HEK293 (cell line): ENCODE data around the gene DNHD1.

Experiments used
- CTCF ChIA-PET: fragments of 350-600 bp; formaldehyde crosslinking; extraction: SDS; loops from one replicate; lab custom pipeline; 2021; ENCODE audit warnings: antibody characterized with exemption; lab: Yijun Ruan, JAX
- POLR2A ChIA-PET: fragments of 300-600 bp; formaldehyde crosslinking; extraction: SDS; loops from one replicate; lab custom pipeline; 2020; ENCODE audit warnings: antibody characterized with exemption, inconsistent platforms; lab: Yijun Ruan, JAX
- H3K27ac ChIP-seq: fragments of 200-500 bp; sonication (Bioruptor generic); 2 replicates; pipeline ENCODE4 v1.5.1; 2014; ENCODE audit warnings: low read depth, low read length, control low read depth, inconsistent platforms; ENCODE audit errors: extremely low read depth
- H3K36me3 ChIP-seq, 2 experiments: fragments of 200-500 bp in 1 of 2; sonication (Bioruptor generic) in 1 of 2; 1 replicate in 1 of 2; 2 replicates in 1 of 2; pipeline ENCODE4 v1.5.1; 2014 to 2017; ENCODE audit warnings: inconsistent platforms in 2 of 2, low read length in 2 of 2; ENCODE audit not compliant: control insufficient read depth in 2 of 2, insufficient read depth in 1 of 2
- H3K4me1 ChIP-seq: fragments of 200-500 bp; sonication (Bioruptor generic); 2 replicates; pipeline ENCODE4 v1.5.1; 2014; ENCODE audit warnings: mild to moderate bottlenecking, low read length, inconsistent platforms; ENCODE audit not compliant: control insufficient read depth, insufficient read depth
- H3K4me3 ChIP-seq: 2 replicates; pipeline ENCODE4 v1.5.1; 2011; ENCODE audit warnings: low read depth, mild to moderate bottlenecking, control low read depth, low read length, moderate library complexity
- H3K9me3 ChIP-seq: fragments of 200-500 bp; sonication (Bioruptor generic); 2 replicates; pipeline ENCODE4 v1.5.1; 2014; ENCODE audit warnings: low read depth, low read length, inconsistent platforms; ENCODE audit not compliant: control insufficient read depth, insufficient read depth
- BCL11A ChIP-seq: fragments of 450-650 bp; formaldehyde crosslinking; IDR thresholded peaks from 2 replicates; pipeline ENCODE4 v1.5.1; 2016; ENCODE audit warnings: low read depth, missing biosample characterization, missing genetic modification characterization
- GLI4 ChIP-seq: fragments of 450-650 bp; formaldehyde crosslinking; IDR thresholded peaks from 2 replicates; pipeline ENCODE4 v1.5.1; 2016; ENCODE audit warnings: missing biosample characterization, missing genetic modification characterization
- GLIS1 ChIP-seq: fragments of 450-650 bp; formaldehyde crosslinking; IDR thresholded peaks from 2 replicates; pipeline ENCODE4 v1.5.1; 2016; ENCODE audit warnings: missing biosample characterization, missing genetic modification characterization
- GLIS2 ChIP-seq: fragments of 450-650 bp; formaldehyde crosslinking; IDR thresholded peaks from 2 replicates; pipeline ENCODE4 v1.5.1; 2016; ENCODE audit warnings: missing biosample characterization, missing genetic modification characterization
- KLF1 ChIP-seq: fragments of 450-650 bp; formaldehyde crosslinking; IDR thresholded peaks from 2 replicates; pipeline ENCODE4 v1.5.1; 2016; ENCODE audit warnings: missing biosample characterization, missing genetic modification characterization
- KLF8 ChIP-seq: fragments of 450-650 bp; formaldehyde crosslinking; IDR thresholded peaks from 2 replicates; pipeline ENCODE4 v1.5.1; 2016; ENCODE audit warnings: missing biosample characterization, missing genetic modification characterization
- PATZ1 ChIP-seq: fragments of 450-650 bp; formaldehyde crosslinking; IDR thresholded peaks from 2 replicates; pipeline ENCODE4 v1.5.1; 2016; ENCODE audit warnings: missing biosample characterization, missing genetic modification characterization
- PRDM1 ChIP-seq: fragments of 450-650 bp; formaldehyde crosslinking; IDR thresholded peaks from 2 replicates; pipeline ENCODE4; 2016; ENCODE audit warnings: missing biosample characterization, missing genetic modification characterization
- PRDM10 ChIP-seq: fragments of 450-650 bp; formaldehyde crosslinking; IDR thresholded peaks from 2 replicates; pipeline ENCODE4 v1.5.1; 2016; ENCODE audit warnings: missing biosample characterization, missing genetic modification characterization
- SP2 ChIP-seq: fragments of 450-650 bp; formaldehyde crosslinking; IDR thresholded peaks from 2 replicates; pipeline ENCODE4 v1.5.1; 2016; ENCODE audit warnings: missing biosample characterization, missing genetic modification characterization
- SP7 ChIP-seq: fragments of 450-650 bp; formaldehyde crosslinking; IDR thresholded peaks from 2 replicates; pipeline ENCODE4 v1.5.1; 2016; ENCODE audit warnings: missing biosample characterization, missing genetic modification characterization
- TRIM28 ChIP-seq: IDR thresholded peaks from 2 replicates; pipeline ENCODE4 v1.6.1; 2011; ENCODE audit warnings: low read length, control low read depth, borderline replicate concordance
- ZBTB1 ChIP-seq: fragments of 450-650 bp; formaldehyde crosslinking; IDR thresholded peaks from 2 replicates; pipeline ENCODE4 v1.5.1; 2016; ENCODE audit warnings: missing biosample characterization, missing genetic modification characterization
- ZBTB17 ChIP-seq: fragments of 450-650 bp; formaldehyde crosslinking; IDR thresholded peaks from 2 replicates; pipeline ENCODE4 v1.5.1; 2016; ENCODE audit warnings: missing biosample characterization, missing genetic modification characterization
- ZBTB48 ChIP-seq: fragments of 450-650 bp; formaldehyde crosslinking; IDR thresholded peaks from 2 replicates; pipeline ENCODE4 v1.5.1; 2016; ENCODE audit warnings: missing biosample characterization, missing genetic modification characterization
- ZBTB49 ChIP-seq: fragments of 450-650 bp; formaldehyde crosslinking; IDR thresholded peaks from 2 replicates; pipeline ENCODE4 v1.5.1; 2016; ENCODE audit warnings: missing biosample characterization, missing genetic modification characterization, low read depth
- ZNF133 ChIP-seq: fragments of 450-650 bp; formaldehyde crosslinking; IDR thresholded peaks from 2 replicates; pipeline ENCODE4 v1.5.1; 2016; ENCODE audit warnings: missing biosample characterization, missing genetic modification characterization
- ZNF175 ChIP-seq: fragments of 450-650 bp; formaldehyde crosslinking; IDR thresholded peaks from 2 replicates; pipeline ENCODE4 v1.5.1; 2016; ENCODE audit warnings: missing biosample characterization, missing genetic modification characterization
- ZNF24 ChIP-seq: fragments of 450-650 bp; formaldehyde crosslinking; IDR thresholded peaks from 2 replicates; pipeline ENCODE4 v1.5.1; 2016; ENCODE audit warnings: missing biosample characterization, missing genetic modification characterization
- ZNF404 ChIP-seq: fragments of 450-650 bp; formaldehyde crosslinking; IDR thresholded peaks from 2 replicates; pipeline ENCODE4 v1.5.1; 2017; ENCODE audit warnings: missing biosample characterization, missing genetic modification characterization
- ZNF48 ChIP-seq: fragments of 450-650 bp; formaldehyde crosslinking; IDR thresholded peaks from 2 replicates; pipeline ENCODE4 v1.5.1; 2016; ENCODE audit warnings: missing biosample characterization, missing genetic modification characterization
- ZNF560 ChIP-seq: fragments of 450-650 bp; formaldehyde crosslinking; IDR thresholded peaks from 2 replicates; pipeline ENCODE4 v1.5.1; 2017; ENCODE audit warnings: missing biosample characterization, missing genetic modification characterization, borderline replicate concordance
- ZNF692 ChIP-seq: fragments of 450-650 bp; formaldehyde crosslinking; IDR thresholded peaks from 2 replicates; pipeline ENCODE4 v1.5.1; 2016; ENCODE audit warnings: missing biosample characterization, missing genetic modification characterization
- ZNF707 ChIP-seq: fragments of 450-650 bp; formaldehyde crosslinking; IDR thresholded peaks from 2 replicates; pipeline ENCODE4 v1.5.1; 2016; ENCODE audit warnings: missing biosample characterization, missing genetic modification characterization
- ZNF777 ChIP-seq: fragments of 450-650 bp; formaldehyde crosslinking; IDR thresholded peaks from 2 replicates; pipeline ENCODE4 v1.5.1; 2017; ENCODE audit warnings: missing biosample characterization, missing genetic modification characterization, borderline replicate concordance
- ZNF830 ChIP-seq: fragments of 450-650 bp; IDR thresholded peaks from 2 replicates; pipeline ENCODE4 v1.5.0; 2018; ENCODE audit warnings: missing biosample characterization, missing genetic modification characterization, low read depth, mild to moderate bottlenecking, moderate library complexity
- ZSCAN16 ChIP-seq: fragments of 450-650 bp; formaldehyde crosslinking; IDR thresholded peaks from 2 replicates; pipeline ENCODE4 v1.5.1; 2016; ENCODE audit warnings: missing biosample characterization, missing genetic modification characterization

Gene DNHD1

GRCh38 chr11:6619004-6619745 is 122.1 kb downstream of the DNHD1 start, which contains the start of gene TPP1:
Gene TPP1 (minus strand): TSS chr11:6619422. CDS start chr11:6619400, 22 bp downstream.
- ChIA-PET POLR2A (interaction anchor here (0.9 to 2.5 kb wide), 7 partner anchors 8 to 137 kb away, joined by 3 to 14 read pairs (median 6); partner anchors contain the start of genes ARFIP2, MRPL17 and TIMM10B), CTCF (interaction anchor here (0.6 to 1.2 kb wide), 4 partner anchors 14 to 240 kb away, joined by 3 to 7 read pairs (median 6); no protein-coding TSS in a partner anchor)
- H3K36me3 ChIP-seq, result peaks cover 0 to 31% of the 10 kb centered on the region in 2 experiments; a peak in 1 of 3 replicates
- no peaks in the 10 kb centered on the region for H3K9me3 ChIP-seq
- 0 out of 2 replicates have a peak, but pooled peaks cover 4% of the 10 kb centered on the region for H3K4me1 ChIP-seq
- H3K4me3 ChIP-seq, result peak within 1 kb of the TSS; percentile 78
- no peak within 1 kb of the TSS for H3K27ac ChIP-seq
- TF ChIP-seq ZNF707 (tag by site-specific recombination) (no peak), ZNF830 (tag by site-specific recombination) (no peak), PRDM1 (tag by site-specific recombination) (peak; percentile 47; the same call in 1 of the 2 replicates), ZNF404 (tag by site-specific recombination) (no peak), ZSCAN16 (tag by site-specific recombination) (no peak), GLIS2 (tag by site-specific recombination) (peak; percentile 87), GLIS1 (tag by site-specific recombination) (peak; percentile 53; the same call in 1 of the 2 replicates), SP2 (tag by site-specific recombination) (peak; percentile 57), ZBTB48 (tag by site-specific recombination) (0 out of 2 replicates have a peak, but pooled peaks have one; percentile 36), ZNF133 (no peak), ZBTB1 (tag by site-specific recombination) (no peak), PRDM10 (tag by site-specific recombination) (peak; percentile 93), ZNF692 (tag by site-specific recombination) (0 out of 2 replicates have a peak, but pooled peaks have one; percentile 32), ZNF24 (peak; percentile 80; the same call in 1 of the 2 replicates), ZNF48 (tag by site-specific recombination) (no peak), ZNF560 (tag by site-specific recombination) (no peak), KLF8 (peak; percentile 62; the same call in 1 of the 2 replicates), GLI4 (tag by site-specific recombination) (no peak), ZBTB49 (tag by site-specific recombination) (no peak), ZBTB17 (tag by site-specific recombination) (peak; percentile 45; the same call in 1 of the 2 replicates), ZNF777 (no peak), TRIM28 (peak; percentile 57; the same call in 1 of the 2 replicates), PATZ1 (tag by site-specific recombination) (peak; percentile 75), SP7 (tag by site-specific recombination) (peak; percentile 41), BCL11A (no peak), ZNF175 (no peak), KLF1 (tag by site-specific recombination) (peak; percentile 70)
